DMS153 (cell line): ENCODE results near the gene TXNDC2.

Experiments
- DNase-seq: peaks from one replicate; lab custom pipeline; 2025; lab: John Stamatoyannopoulos, UW

Gene TXNDC2

GRCh38 chr18:9931678-9932077 is 45.9 kb downstream of the TXNDC2 start:
- DNase-seq: no peak

GRCh38 chr18:9933865-9934264 is 48.1 kb downstream of the TXNDC2 start:
- no peak for DNase-seq

DNA sequence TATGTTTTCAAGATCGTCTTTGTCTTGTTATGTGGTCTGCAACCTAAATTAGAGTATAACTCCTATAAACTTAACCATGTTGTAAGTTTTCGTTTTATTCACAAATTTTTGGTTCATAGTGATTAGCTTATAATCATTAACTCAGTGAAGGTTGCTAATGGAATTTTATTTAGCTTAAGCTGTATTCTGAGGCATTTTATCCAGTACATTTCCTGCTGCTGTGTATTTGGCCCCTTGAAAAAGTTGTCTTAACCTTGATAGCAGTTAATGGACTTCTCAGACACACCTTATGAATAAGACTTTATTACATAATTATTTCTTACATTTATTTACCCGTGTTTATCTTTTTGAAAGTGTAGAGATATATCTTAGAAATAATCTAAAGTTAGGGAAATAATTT is 48.5 kb downstream of the TXNDC2 start:
- no peak for DNase-seq
